IMR-90 (cell line): ENCODE data around the gene SARDH.

Source experiments
- POLR2A ChIP-seq: IDR thresholded peaks from 2 replicates; pipeline ENCODE4 v1.6.1; 2012; ENCODE audit warnings: mild to moderate bottlenecking, low read depth, low read length
- RAD21 ChIP-seq: IDR thresholded peaks from 2 replicates; pipeline ENCODE4 v1.6.1; 2012; ENCODE audit warnings: low read length, improper control_type of control experiment
- TF ChIP-seq, protein P1 (sequence below): conservative IDR thresholded peaks from 2 replicates; pipeline ENCODE4 v1.5.1; 2012; ENCODE audit warnings: mild to moderate bottlenecking, low read depth, low read length, improper control_type of control experiment

- TF ChIP-seq, protein P1, sequence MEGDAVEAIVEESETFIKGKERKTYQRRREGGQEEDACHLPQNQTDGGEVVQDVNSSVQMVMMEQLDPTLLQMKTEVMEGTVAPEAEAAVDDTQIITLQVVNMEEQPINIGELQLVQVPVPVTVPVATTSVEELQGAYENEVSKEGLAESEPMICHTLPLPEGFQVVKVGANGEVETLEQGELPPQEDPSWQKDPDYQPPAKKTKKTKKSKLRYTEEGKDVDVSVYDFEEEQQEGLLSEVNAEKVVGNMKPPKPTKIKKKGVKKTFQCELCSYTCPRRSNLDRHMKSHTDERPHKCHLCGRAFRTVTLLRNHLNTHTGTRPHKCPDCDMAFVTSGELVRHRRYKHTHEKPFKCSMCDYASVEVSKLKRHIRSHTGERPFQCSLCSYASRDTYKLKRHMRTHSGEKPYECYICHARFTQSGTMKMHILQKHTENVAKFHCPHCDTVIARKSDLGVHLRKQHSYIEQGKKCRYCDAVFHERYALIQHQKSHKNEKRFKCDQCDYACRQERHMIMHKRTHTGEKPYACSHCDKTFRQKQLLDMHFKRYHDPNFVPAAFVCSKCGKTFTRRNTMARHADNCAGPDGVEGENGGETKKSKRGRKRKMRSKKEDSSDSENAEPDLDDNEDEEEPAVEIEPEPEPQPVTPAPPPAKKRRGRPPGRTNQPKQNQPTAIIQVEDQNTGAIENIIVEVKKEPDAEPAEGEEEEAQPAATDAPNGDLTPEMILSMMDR = no peak
- no peak for TF ChIP-seq POLR2A
- TF ChIP-seq RAD21 = no peak
Observed at GRCh38 chr9:133676450-133676849, 61.7 kb downstream of the SARDH start.
